Measurements from ENCODE around the gene ARHGAP19.
A peak's percentile ranks its signal among the peaks of the same experiment; 100 is the strongest.

ARHGAP19 gene, protein sequence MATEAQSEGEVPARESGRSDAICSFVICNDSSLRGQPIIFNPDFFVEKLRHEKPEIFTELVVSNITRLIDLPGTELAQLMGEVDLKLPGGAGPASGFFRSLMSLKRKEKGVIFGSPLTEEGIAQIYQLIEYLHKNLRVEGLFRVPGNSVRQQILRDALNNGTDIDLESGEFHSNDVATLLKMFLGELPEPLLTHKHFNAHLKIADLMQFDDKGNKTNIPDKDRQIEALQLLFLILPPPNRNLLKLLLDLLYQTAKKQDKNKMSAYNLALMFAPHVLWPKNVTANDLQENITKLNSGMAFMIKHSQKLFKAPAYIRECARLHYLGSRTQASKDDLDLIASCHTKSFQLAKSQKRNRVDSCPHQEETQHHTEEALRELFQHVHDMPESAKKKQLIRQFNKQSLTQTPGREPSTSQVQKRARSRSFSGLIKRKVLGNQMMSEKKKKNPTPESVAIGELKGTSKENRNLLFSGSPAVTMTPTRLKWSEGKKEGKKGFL

DNA sequence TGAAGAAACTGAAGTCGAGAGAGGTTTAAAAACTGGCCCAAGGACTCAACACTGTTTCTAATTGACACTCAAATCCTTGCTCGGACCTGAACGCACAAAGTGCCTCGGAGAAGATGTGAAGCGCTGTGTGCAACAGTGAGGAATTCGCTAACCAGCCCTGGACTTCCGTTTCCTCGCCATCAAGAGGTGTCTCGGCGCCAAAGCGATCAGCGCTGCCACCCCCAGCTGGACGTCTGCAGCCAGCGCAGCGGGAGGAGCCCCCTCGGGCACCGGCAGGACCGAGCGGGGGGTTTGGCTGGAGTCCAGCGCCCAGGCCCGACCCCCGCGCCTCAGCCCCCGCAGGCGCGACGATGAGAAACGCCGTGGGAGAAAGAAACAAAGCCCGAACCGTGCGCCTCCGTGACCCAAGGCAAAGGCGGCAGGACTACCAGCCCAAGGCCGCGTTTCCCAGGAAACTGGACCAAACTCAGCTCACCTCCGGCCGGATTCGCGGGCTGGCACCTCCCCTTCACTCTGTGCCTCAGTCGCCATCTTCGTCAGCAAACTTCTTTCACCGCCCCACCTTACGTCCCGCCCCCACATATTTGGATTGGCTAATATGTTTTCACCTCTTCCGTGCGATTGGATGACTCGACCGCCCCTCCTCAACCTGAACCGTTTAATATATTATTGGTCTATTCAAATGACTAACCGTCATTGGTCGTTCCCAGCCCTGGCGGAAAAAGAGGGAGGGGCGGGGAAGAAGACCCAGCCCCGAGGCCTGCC lies at the start of gene ARHGAP19:
TSS of gene ARHGAP19 (minus strand) at position 541 of the 765 bp plus-strand sequence. CDS start at position 531, 10 bp downstream.
- peak; percentile 99 for DNase-seq

- no peak for DNase-seq
Observed at GRCh38 chr10:97341416-97341815, 49.0 kb upstream of the ARHGAP19 start.

- DNase-seq: no peak
Observed at GRCh38 chr10:97338041-97338440, 45.6 kb upstream of the ARHGAP19 start.

GRCh38 chr10:97336942-97337831 lies 44.8 kb upstream of the ARHGAP19 start:
- peak; percentile 78 for DNase-seq

- no peak for DNase-seq
Observed at GRCh38 chr10:97336446-97336845, 44.0 kb upstream of the ARHGAP19 start.

DNA sequence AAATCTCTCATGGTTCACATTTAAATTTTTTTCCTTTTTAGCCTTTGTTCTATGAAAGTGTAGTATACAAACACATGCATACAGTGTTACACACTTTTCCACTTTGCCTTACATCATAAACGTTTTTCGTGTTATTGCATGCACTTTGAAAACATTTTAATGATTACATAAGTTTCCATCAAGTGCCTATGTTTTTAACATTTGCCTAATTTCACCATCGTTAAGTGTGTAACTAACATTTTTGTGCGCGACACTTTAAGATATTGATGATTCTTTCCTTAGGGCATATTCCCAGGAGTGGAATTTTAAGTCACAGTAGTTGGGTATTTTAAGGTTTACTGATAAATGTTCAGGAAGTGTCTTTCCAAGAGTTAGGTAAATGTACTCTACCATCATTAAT lies 43.6 kb upstream of the ARHGAP19 start:
- no peak for DNase-seq

DNA sequence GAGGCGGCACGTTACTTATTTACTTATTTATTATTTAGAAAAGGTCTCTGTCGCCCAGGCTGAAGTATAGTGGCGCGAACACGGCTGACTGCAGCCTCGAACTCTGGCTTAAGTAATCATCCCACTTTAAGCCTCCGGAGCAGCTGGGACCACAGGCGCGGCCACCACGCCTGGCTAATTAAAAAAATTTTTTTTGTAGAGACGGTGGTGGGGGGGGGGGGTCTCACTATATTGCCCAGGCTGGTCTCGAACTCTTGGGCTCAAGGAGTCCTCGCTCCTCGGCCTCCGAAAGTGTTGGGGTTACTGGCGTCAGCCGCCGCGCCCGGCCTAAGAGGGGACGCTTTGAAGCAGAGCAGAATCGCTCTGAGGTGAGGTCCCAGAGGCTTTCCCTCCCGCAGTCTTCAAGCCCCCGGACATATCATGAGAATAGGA lies 42.8 kb upstream of the ARHGAP19 start:
- DNase-seq: peak; percentile 25

GRCh38 chr10:97334370-97335175 lies 42.1 kb upstream of the ARHGAP19 start, which contains the start of gene FRAT2:
Gene FRAT2, minus strand, starts transcription at chr10:97334729. Its CDS starts 157 bp downstream, at chr10:97334572.
- peak; percentile 90 for DNase-seq

GRCh38 chr10:97333601-97334369 lies 41.3 kb upstream of the ARHGAP19 start:
- DNase-seq: peak; percentile 53

DNA sequence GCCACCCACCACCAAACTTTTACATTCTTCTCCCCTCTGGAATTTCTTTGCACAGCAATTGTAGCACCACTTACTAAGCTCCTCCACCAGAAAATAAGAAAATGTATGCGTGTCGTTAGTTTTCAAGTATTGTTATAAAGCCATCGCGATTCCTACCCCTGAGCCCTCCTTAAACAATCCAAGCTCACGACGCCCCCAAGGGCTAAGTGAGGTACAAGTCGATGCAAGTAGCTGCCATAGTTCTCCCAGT lies 40.8 kb upstream of the ARHGAP19 start:
- no peak for DNase-seq

GRCh38 chr10:97332591-97333350 lies 40.3 kb upstream of the ARHGAP19 start:
- DNase-seq: no peak

DNA sequence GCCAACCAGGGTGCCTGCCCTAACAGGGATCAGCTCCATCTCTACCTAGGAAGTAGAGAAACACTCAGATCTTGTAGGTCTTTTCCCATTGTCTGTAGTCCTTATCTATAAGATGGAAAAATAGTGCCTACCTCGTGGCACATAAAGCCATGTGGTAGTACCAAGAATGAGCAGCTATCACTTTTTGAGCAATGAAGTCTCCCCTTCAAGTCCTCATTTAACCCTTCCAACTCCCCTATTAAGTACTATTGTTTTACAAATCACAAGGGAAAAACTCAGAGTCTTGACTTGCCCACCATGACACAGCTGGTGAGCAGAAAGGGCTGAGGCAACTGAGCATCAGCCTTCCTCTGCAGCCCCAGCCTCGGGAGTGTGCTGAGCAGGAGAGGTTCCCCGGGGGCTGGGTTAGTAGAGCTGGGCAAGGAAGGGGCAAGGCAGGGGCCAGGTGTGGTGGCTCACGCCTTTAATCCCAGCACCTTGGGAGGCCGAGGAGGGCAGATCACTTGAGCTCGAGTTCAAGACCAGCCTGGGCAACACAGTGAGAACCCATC lies 38.8 kb upstream of the ARHGAP19 start:
- no peak for DNase-seq

GRCh38 chr10:97329766-97330165 lies 37.3 kb upstream of the ARHGAP19 start:
- DNase-seq: no peak

DNA sequence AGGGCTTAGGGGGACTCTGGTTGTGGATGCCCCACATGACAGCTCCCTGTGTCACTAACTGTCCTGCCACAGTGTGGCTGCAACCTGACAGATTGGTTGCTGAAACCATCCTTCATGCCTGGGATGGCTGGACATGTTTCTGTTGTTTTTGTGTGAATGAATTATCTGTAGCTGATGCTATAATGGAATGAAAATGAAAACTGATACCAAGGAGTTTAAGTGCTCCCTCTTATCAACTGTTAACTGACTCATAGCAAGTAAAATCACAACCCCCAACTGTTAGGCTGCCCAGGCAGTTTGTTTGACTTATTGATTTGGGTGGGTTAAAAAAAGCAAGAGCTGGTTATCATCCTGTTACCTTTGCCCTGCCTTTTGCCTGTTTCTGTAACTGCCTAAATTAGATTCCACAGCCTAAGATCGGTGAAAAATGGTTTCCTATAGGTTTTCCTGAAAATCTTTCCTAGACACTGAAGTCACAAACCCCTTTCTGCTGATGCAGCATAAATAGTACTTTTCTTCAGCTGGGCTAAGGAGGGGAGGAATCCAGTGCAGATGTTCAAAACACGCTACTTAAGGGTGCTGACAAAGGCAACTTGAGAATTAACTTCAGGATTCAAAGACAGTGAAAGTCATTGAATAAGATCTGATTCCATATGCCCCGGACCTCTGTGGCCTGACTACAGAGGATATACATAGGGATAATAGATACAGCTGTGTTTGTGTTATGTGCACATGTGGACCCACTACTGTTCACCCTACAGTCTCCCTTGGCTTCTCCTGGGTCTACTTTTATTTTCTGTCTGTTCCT lies 36.4 kb upstream of the ARHGAP19 start:
- DNase-seq: peak; percentile 59

DNA sequence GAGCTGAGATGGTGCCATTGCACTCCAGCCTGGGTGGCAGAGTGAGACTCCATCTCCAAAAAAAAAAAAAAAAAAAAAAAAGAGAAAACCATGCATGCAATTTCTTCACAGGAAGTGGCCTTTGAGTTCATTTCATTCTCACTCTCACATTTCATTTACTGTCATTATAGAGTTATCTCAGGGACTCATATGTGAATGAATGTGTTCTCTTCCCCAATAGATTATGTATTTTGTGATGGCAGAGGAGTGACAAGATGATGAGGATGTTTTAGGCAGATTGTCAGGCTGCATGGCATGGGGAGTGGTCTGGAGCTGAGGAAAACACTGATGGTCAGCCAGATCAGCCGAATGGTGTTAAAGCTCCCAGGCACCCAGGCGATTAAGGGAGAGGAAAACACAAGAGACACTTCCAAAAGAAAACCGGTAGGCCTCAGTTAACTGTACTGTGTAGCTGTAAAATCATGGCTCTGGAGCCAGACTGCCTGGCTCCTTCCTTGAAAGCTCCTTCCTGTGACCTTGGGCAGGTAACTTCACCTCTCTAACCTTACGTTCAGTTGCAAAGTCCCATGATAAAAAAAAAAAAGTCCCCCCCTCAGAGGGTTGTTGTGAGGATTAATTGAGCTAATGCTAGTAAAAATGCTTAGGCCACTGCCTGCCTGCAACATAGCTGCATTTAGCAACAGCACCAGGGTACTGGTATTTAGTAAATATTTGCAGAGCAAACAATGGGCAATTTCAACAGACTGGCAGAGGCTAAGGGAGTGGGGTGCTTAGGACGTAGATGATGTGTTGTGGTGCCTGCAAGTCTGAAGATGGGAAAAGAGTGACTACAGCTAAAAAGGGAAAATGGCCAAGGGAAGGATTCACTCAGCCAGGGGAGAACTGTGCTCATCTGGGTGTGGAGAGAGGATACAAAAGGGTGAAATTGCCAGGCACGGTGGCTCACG lies 35.2 kb upstream of the ARHGAP19 start:
- DNase-seq: peak; percentile 66

GRCh38 chr10:97325754-97326153 lies 33.3 kb upstream of the ARHGAP19 start:
- peak; percentile 27 for DNase-seq

GRCh38 chr10:97323501-97323900 lies 31.1 kb upstream of the ARHGAP19 start:
- DNase-seq: no peak

DNA sequence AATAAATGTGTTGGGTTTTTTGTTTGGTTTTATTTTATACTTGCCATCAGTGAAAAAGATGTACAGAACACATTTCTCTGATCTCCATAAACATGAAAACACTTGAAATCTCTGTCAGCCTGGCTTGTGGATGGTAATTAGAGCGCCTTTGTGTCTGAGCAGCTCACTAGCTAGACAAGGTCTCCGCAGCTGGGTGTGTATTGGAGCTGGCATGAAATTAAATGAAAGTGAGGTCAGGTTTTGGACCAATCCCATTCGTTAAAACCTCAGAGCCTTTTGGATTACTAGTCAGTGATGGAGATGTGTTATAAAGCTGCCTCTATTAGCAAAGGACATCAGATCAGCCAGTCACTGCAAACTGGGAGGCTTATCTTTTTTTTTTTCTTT lies 29.4 kb upstream of the ARHGAP19 start:
- DNase-seq: no peak
